ENCODE measurements around the gene ELOVL6. TPM values are rescaled to one million over a fixed set of nuclear protein-coding genes. Genes with fewer than 3 reads are reported as not detected.

Gene ELOVL6
- total RNA-seq, 1 donor from 2014 or later, result 11.0 TPM

GRCh38 chr4:110055158-110055768, 143.2 kb downstream of the ELOVL6 start:
- Mint-ChIP-seq H3K27me3 (ENCODE audit: low read depth) (no peaks in the 10 kb centered on the region), H3K9me3 (ENCODE audit: low read depth) (no peaks in the 10 kb centered on the region), H3K4me1 (ENCODE audit: low read depth) (peaks cover 24% of the 10 kb centered on the region), H3K27ac (ENCODE audit: unreplicated experiment) (peak overlapping the region; percentile 14), H3K4me3 (ENCODE audit: unreplicated experiment) (no peak overlapping the region), H3K36me3 (ENCODE audit: low read depth) (peaks cover 4% of the 10 kb centered on the region)
- no peak for DNase-seq (ENCODE audit: low spot score)
- no peak for TF ChIP-seq CTCF (IDR thresholded peaks at IDR 0.05)

- Mint-ChIP-seq H3K4me1 (ENCODE audit: low read depth) (peaks cover 10% of the 10 kb centered on the region), H3K36me3 (ENCODE audit: low read depth) (peaks cover 4% of the 10 kb centered on the region), H3K9me3 (ENCODE audit: low read depth) (no peaks in the 10 kb centered on the region), H3K4me3 (ENCODE audit: unreplicated experiment) (no peak overlapping the region), H3K27ac (ENCODE audit: unreplicated experiment) (no peak overlapping the region), H3K27me3 (ENCODE audit: low read depth) (no peaks in the 10 kb centered on the region)
- DNase-seq (ENCODE audit: low spot score), result no peak
- peak; percentile 90 for TF ChIP-seq CTCF (IDR thresholded peaks at IDR 0.05)
These were observed 148.2 kb downstream of the ELOVL6 start for GRCh38 chr4:110049951-110050925.

- H3K36me3 Mint-ChIP-seq (ENCODE audit: low read depth), result peaks cover 4% of the 10 kb centered on the region
- DNase-seq (ENCODE audit: low spot score), result no peak
- no peak overlapping the region for H3K4me3 Mint-ChIP-seq (ENCODE audit: unreplicated experiment)
- no peaks in the 10 kb centered on the region for H3K9me3 Mint-ChIP-seq (ENCODE audit: low read depth)
- no peak overlapping the region for H3K27ac Mint-ChIP-seq (ENCODE audit: unreplicated experiment)
- H3K27me3 Mint-ChIP-seq (ENCODE audit: low read depth), result no peaks in the 10 kb centered on the region
- no peak for TF ChIP-seq CTCF (IDR thresholded peaks at IDR 0.05)
- H3K4me1 Mint-ChIP-seq (ENCODE audit: low read depth), result peaks cover 35% of the 10 kb centered on the region
These were observed 151.8 kb downstream of the ELOVL6 start for GRCh38 chr4:110046588-110047049.

GRCh38 chr4:110042545-110043517, 155.6 kb downstream of the ELOVL6 start:
- Mint-ChIP-seq H3K9me3 (ENCODE audit: low read depth) (no peaks in the 10 kb centered on the region), H3K4me1 (ENCODE audit: low read depth) (peaks cover 25% of the 10 kb centered on the region), H3K27ac (ENCODE audit: unreplicated experiment) (peak overlapping the region; percentile 66), H3K27me3 (ENCODE audit: low read depth) (no peaks in the 10 kb centered on the region), H3K36me3 (ENCODE audit: low read depth) (no peaks in the 10 kb centered on the region), H3K4me3 (ENCODE audit: unreplicated experiment) (peak overlapping the region; percentile 5)
- DNase-seq (ENCODE audit: low spot score), result no peak
- no peak for TF ChIP-seq CTCF (IDR thresholded peaks at IDR 0.05)

Measured in chondrocyte (in vitro differentiated cells).